DOHH2 (cell line): ENCODE data around the gene EMP1.

Experiments used
- H3F3A ChIP-seq: fragments of 200-600 bp; sonication (generic), shearing (Covaris generic); 2 replicates; pipeline ENCODE4 v1.6.0; 2016; ENCODE audit warnings: antibody characterized with exemption, mild to moderate bottlenecking; ENCODE audit not compliant: control insufficient read depth, insufficient read depth
- H3K27ac ChIP-seq: fragments of 200-600 bp; sonication (generic); 2 replicates; pipeline ENCODE4 v1.5.1; 2014; ENCODE audit warnings: low read depth, mild to moderate bottlenecking, low read length, moderate library complexity
- H3K27me3 ChIP-seq: fragments of 200-600 bp; sonication (generic); 2 replicates; pipeline ENCODE4 v1.6.1; 2014; ENCODE audit warnings: mild to moderate bottlenecking, low read length, mixed read lengths; ENCODE audit not compliant: control insufficient read depth
- H3K36me3 ChIP-seq: fragments of 200-600 bp; sonication (generic); 2 replicates; pipeline ENCODE4 v1.6.1; 2014; ENCODE audit warnings: mild to moderate bottlenecking, low read length, moderate library complexity, mixed read lengths; ENCODE audit not compliant: control insufficient read depth
- H3K4me1 ChIP-seq: fragments of 200-600 bp; sonication (generic); 2 replicates; pipeline ENCODE4 v1.6.1; 2014; ENCODE audit warnings: mild to moderate bottlenecking, low read length, mixed read lengths; ENCODE audit not compliant: control insufficient read depth
- H3K4me2 ChIP-seq: fragments of 200-600 bp; sonication (generic); 2 replicates; pipeline ENCODE4 v1.6.0; 2014; ENCODE audit warnings: mild to moderate bottlenecking, low read length, moderate library complexity
- H3K4me3 ChIP-seq: fragments of 200-600 bp; sonication (generic); 2 replicates; pipeline ENCODE4 v1.5.1; 2014; ENCODE audit warnings: mild to moderate bottlenecking, low read length, mixed read lengths
- H3K79me2 ChIP-seq: fragments of 200-600 bp; sonication (generic); 2 replicates; pipeline ENCODE4 v1.6.1; 2014; ENCODE audit warnings: mild to moderate bottlenecking, low read length, mixed read lengths; ENCODE audit not compliant: control insufficient read depth
- H3K9me2 ChIP-seq: fragments of 200-600 bp; sonication (generic); replicated peaks from 2 replicates; pipeline ENCODE4 v1.6.1; 2014; ENCODE audit warnings: mild to moderate bottlenecking, low read length, mixed read lengths; ENCODE audit not compliant: control insufficient read depth
- H3K9me3 ChIP-seq: fragments of 200-600 bp; sonication (generic); 2 replicates; pipeline ENCODE4 v1.6.1; 2014; ENCODE audit warnings: antibody characterized with exemption, low read length, mixed read lengths; ENCODE audit not compliant: control insufficient read depth, insufficient read depth
- H4K20me1 ChIP-seq: fragments of 200-600 bp; sonication (generic); 2 replicates; pipeline ENCODE4 v1.6.0; 2014; ENCODE audit warnings: low read depth, mild to moderate bottlenecking, antibody characterized with exemption, low read length, moderate library complexity; ENCODE audit not compliant: control insufficient read depth, insufficient read depth
- EZH2phosphoT487 ChIP-seq: fragments of 200-600 bp; sonication (generic); IDR thresholded peaks from 2 replicates; pipeline ENCODE4 v1.6.1; 2017; ENCODE audit warnings: borderline replicate concordance, mild to moderate bottlenecking, antibody characterized with exemption, low read length, moderate library complexity, mixed read lengths
- TF ChIP-seq, protein P1 (sequence below): fragments of 200-600 bp; sonication (generic); IDR thresholded peaks from one replicate; pipeline ENCODE4 v1.5.1; 2014; ENCODE audit warnings: antibody characterized with exemption, mild to moderate bottlenecking, low read depth, low read length; ENCODE audit not compliant: poor library complexity, severe bottlenecking

EMP1 gene

DNA sequence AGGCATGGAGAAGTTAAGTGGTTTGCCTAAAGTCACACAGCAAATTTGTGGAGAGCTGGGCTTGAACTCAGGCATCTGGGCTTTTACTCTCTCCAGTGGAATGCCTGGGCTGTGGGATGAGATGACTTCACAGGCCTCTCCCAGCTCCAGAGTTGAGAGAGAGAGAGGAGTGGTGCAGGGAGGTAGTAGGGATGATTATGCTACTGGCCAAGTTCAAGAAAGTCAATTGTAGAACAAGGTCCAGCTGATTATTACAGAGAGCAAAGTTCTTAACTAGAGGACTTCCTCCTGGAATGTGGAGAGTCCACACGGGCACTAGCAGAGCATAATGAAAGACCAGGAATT lies 769 bp upstream of the EMP1 start:
- no peak overlapping the region for H3K4me2 ChIP-seq
- H3K4me1 ChIP-seq: no peaks in the 10 kb centered on the region
- H3K27ac ChIP-seq: no peak overlapping the region

DNA sequence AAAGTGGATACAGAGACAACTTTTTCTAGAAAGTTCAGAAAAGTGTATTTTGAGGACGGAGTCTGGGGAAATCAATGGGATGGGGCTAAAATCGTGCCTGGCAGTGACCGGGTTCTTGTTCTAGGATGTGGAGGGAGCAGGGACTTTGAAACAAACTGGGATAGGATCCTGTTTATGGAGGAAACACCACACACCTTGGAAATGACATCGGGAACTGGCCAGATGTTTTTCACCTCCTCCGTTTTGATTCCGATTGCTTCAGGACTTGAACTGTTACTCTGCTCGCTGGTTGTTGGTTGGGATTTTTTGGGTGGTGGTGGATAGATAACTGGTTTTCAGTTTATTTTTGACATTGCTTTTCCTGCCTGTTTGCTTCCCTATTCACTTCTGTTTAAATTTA lies 506 bp downstream of the EMP1 start:
- no peaks in the 10 kb centered on the region for H3K9me2 ChIP-seq
- H3K4me2 ChIP-seq: no peak overlapping the region
- no peaks in the 10 kb centered on the region for H3K4me1 ChIP-seq
- no peak overlapping the region for H3K4me3 ChIP-seq
- no peaks in the 10 kb centered on the region for H3F3A ChIP-seq
- H3K79me2 ChIP-seq: no peaks in the 10 kb centered on the region
- no peaks in the 10 kb centered on the region for H3K9me3 ChIP-seq
- H4K20me1 ChIP-seq: no peaks in the 10 kb centered on the region
- H3K36me3 ChIP-seq: no peaks in the 10 kb centered on the region
- peaks cover 46% of the 10 kb centered on the region for H3K27me3 ChIP-seq
- TF ChIP-seq, protein P1, sequence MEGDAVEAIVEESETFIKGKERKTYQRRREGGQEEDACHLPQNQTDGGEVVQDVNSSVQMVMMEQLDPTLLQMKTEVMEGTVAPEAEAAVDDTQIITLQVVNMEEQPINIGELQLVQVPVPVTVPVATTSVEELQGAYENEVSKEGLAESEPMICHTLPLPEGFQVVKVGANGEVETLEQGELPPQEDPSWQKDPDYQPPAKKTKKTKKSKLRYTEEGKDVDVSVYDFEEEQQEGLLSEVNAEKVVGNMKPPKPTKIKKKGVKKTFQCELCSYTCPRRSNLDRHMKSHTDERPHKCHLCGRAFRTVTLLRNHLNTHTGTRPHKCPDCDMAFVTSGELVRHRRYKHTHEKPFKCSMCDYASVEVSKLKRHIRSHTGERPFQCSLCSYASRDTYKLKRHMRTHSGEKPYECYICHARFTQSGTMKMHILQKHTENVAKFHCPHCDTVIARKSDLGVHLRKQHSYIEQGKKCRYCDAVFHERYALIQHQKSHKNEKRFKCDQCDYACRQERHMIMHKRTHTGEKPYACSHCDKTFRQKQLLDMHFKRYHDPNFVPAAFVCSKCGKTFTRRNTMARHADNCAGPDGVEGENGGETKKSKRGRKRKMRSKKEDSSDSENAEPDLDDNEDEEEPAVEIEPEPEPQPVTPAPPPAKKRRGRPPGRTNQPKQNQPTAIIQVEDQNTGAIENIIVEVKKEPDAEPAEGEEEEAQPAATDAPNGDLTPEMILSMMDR: no peak
- TF ChIP-seq EZH2phosphoT487: no peak
- no peak overlapping the region for H3K27ac ChIP-seq

More for the DNA sequence above, 769 bp upstream of the EMP1 start:
- H4K20me1 ChIP-seq: no peaks in the 10 kb centered on the region
- peaks cover 41% of the 10 kb centered on the region for H3K27me3 ChIP-seq
- no peaks in the 10 kb centered on the region for H3K79me2 ChIP-seq
- H3K4me3 ChIP-seq: no peak overlapping the region
- H3K9me2 ChIP-seq: no peaks in the 10 kb centered on the region
- H3K36me3 ChIP-seq: no peaks in the 10 kb centered on the region
- H3K9me3 ChIP-seq: no peaks in the 10 kb centered on the region
- no peak for TF ChIP-seq EZH2phosphoT487
- TF ChIP-seq, protein P1: no peak
- no peaks in the 10 kb centered on the region for H3F3A ChIP-seq

DNA sequence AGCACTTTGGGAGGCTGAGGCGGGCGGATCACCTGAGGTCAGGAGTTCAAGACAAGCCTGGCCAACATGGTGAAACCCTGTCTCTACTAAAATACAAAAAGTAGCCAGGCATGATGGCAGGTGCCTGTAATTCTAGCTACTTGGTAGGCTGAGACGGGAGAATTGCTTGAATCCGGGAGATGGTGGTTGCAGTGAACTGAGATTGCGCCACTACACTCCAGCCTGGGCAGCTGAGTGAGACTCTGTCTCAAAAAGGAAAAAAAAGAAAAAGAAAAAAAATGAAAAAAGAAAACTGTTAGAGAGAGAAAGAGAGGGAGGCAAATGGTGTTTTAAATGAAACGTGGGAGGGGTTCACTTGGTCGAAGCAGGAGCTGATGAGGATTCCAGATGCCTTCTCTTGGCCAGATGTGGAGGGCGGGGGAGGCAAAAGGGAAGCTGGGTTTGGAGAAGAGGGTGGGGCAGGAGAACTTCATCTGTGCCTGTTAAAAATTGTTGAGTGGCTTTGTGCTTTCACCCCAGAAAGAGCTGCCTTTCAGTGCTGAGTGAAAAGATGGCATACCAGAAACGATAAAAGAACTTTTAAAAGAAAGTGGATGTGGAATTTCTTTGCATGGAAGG lies 1.1 kb downstream of the EMP1 start:
- peaks cover 51% of the 10 kb centered on the region for H3K27me3 ChIP-seq
- no peaks in the 10 kb centered on the region for H3K79me2 ChIP-seq
- H3K9me3 ChIP-seq: no peaks in the 10 kb centered on the region
- H3K4me2 ChIP-seq: no peak overlapping the region
- H4K20me1 ChIP-seq: no peaks in the 10 kb centered on the region
- no peaks in the 10 kb centered on the region for H3K9me2 ChIP-seq
- no peaks in the 10 kb centered on the region for H3F3A ChIP-seq
- no peak for TF ChIP-seq EZH2phosphoT487
- TF ChIP-seq, protein P1: no peak
- no peak overlapping the region for H3K27ac ChIP-seq
- H3K4me1 ChIP-seq: no peaks in the 10 kb centered on the region
- H3K36me3 ChIP-seq: no peaks in the 10 kb centered on the region
- H3K4me3 ChIP-seq: no peak overlapping the region

DNA sequence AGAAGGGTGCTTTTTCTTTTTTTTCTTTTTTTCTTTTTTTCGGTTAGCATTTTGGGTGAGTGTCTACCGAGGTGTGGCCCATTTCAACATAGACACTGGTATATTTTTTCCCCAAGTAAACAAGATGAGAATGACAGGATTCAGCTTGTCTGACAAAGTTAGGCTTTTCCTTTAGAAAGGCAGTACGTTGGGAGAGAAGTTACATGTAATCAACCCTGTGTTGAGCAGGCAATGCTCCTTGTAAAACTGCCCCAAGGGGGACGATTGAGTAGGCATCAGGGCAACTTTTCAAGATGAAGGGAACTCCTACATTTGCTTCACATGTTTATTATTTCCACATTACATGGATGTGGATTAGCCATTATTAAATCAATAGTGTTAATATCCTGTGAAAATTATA lies 1.7 kb downstream of the EMP1 start:
- H3K4me1 ChIP-seq: no peaks in the 10 kb centered on the region
- H4K20me1 ChIP-seq: no peaks in the 10 kb centered on the region
- peaks cover 51% of the 10 kb centered on the region for H3K27me3 ChIP-seq
- H3K4me2 ChIP-seq: no peak overlapping the region
- TF ChIP-seq, protein P1: no peak
- no peak for TF ChIP-seq EZH2phosphoT487
- no peak overlapping the region for H3K4me3 ChIP-seq
- no peaks in the 10 kb centered on the region for H3K79me2 ChIP-seq
- no peaks in the 10 kb centered on the region for H3K36me3 ChIP-seq
- no peaks in the 10 kb centered on the region for H3K9me3 ChIP-seq
- H3K9me2 ChIP-seq: no peaks in the 10 kb centered on the region
- no peak overlapping the region for H3K27ac ChIP-seq
- no peaks in the 10 kb centered on the region for H3F3A ChIP-seq
